IMR-90 (cell line): ENCODE measurements around the gene SF3A1. TPM values are rescaled to one million over a fixed set of nuclear protein-coding genes. Genes with fewer than 3 reads are reported as not detected.

ENCODE experiments used
- ATAC-seq: fragments of 200-7000 bp; cut with Tn5 transposase; 2 replicates; pipeline ENCODE4 v1.9.1; 2020; ENCODE audit warnings: low read depth, mild to moderate bottlenecking, moderate library complexity
- BruUV-seq: library from RNA; stranded (reverse); fragments of 400-500 nt; replicated peaks from 2 replicates; lab custom pipeline; 2021; lab: Mats Ljungman, UMichigan
- CTCF ChIA-PET: fragments of 300-600 bp; formaldehyde crosslinking; extraction: SDS; loops from one replicate; lab custom pipeline; 2021; ENCODE audit warnings: antibody characterized with exemption; lab: Yijun Ruan, JAX
- POLR2A ChIA-PET: fragments of 300-600 bp; sonication (Branson Sonifier 250); formaldehyde crosslinking; loops from one replicate; lab custom pipeline; 2022; ENCODE audit warnings: antibody characterized with exemption; ENCODE audit not compliant: unreplicated experiment; lab: Charles Lee
- DNase-seq: peaks from one replicate; pipeline ENCODE4 v3.0.0; 2013
- H2AFZ ChIP-seq: replicated peaks from 2 replicates; pipeline ENCODE3; 2013; ENCODE audit warnings: low read length, mild to moderate bottlenecking; ENCODE audit not compliant: poor library complexity
- H2AK5ac ChIP-seq: 2 replicates; pipeline ENCODE4 v1.6.1; 2013; ENCODE audit warnings: low read depth, low read length, inconsistent platforms
- H2AK9ac ChIP-seq: replicated peaks from 2 replicates; pipeline ENCODE3; 2013; ENCODE audit warnings: mild to moderate bottlenecking, low read depth, low read length, moderate library complexity; ENCODE audit not compliant: poor library complexity
- H2BK120ac ChIP-seq: 2 replicates; pipeline ENCODE4 v1.6.1; 2013; ENCODE audit warnings: low read depth, low read length, inconsistent platforms
- H2BK15ac ChIP-seq: 3 replicates; pipeline ENCODE4 v1.6.1; 2013; ENCODE audit warnings: low read depth, low read length, inconsistent platforms
- H2BK20ac ChIP-seq: 2 replicates; pipeline ENCODE4 v1.6.1; 2013; ENCODE audit warnings: low read depth, mild to moderate bottlenecking, inconsistent platforms, low read length, moderate library complexity
- H2BK5ac ChIP-seq: 2 replicates; pipeline ENCODE4 v1.6.1; 2013; ENCODE audit warnings: mild to moderate bottlenecking, low read depth, low read length, inconsistent platforms; ENCODE audit not compliant: poor library complexity, severe bottlenecking
- H3K14ac ChIP-seq: replicated peaks from 2 replicates; pipeline ENCODE4 v1.6.1; 2013; ENCODE audit warnings: low read depth, low read length, inconsistent platforms
- H3K18ac ChIP-seq: 2 replicates; pipeline ENCODE4 v1.6.1; 2013; ENCODE audit warnings: low read depth, low read length, control low read depth
- H3K23ac ChIP-seq: 2 replicates; pipeline ENCODE4 v1.6.1; 2013; ENCODE audit warnings: low read depth, low read length, inconsistent platforms
- H3K27ac ChIP-seq: 2 replicates; pipeline ENCODE4 v1.5.1; 2013; ENCODE audit warnings: mild to moderate bottlenecking, control low read depth, low read length; ENCODE audit not compliant: insufficient read depth
- H3K27me3 ChIP-seq: 2 replicates; pipeline ENCODE4 v1.6.1; 2013; ENCODE audit warnings: low read length; ENCODE audit not compliant: control insufficient read depth, insufficient read depth
- H3K36me3 ChIP-seq: 2 replicates; pipeline ENCODE4 v1.6.1; 2013; ENCODE audit warnings: low read length, mixed read lengths; ENCODE audit not compliant: control insufficient read depth, insufficient read depth
- H3K4ac ChIP-seq: 2 replicates; pipeline ENCODE4 v1.6.1; 2013; ENCODE audit warnings: low read depth, low read length, inconsistent platforms
- H3K4me1 ChIP-seq: 2 replicates; pipeline ENCODE4 v1.6.1; 2013; ENCODE audit warnings: low read length, mixed read lengths; ENCODE audit not compliant: control insufficient read depth, insufficient read depth
- H3K4me2 ChIP-seq: 2 replicates; pipeline ENCODE4 v1.6.1; 2013; ENCODE audit warnings: low read depth, mild to moderate bottlenecking, control low read depth, low read length, moderate library complexity
- H3K4me3 ChIP-seq: 2 replicates; pipeline ENCODE4 v1.5.1; 2013; ENCODE audit warnings: low read depth, mild to moderate bottlenecking, control low read depth, low read length, moderate library complexity; ENCODE audit not compliant: insufficient read depth
- H3K56ac ChIP-seq: 2 replicates; pipeline ENCODE4 v1.6.1; 2013; ENCODE audit warnings: low read length, inconsistent platforms; ENCODE audit not compliant: insufficient read depth; ENCODE audit errors: extremely low read depth
- H3K79me1 ChIP-seq, 2 experiments: 2 replicates each; pipeline ENCODE4 v1.6.1; 2013; ENCODE audit warnings: low read length in 2 of 2, inconsistent platforms in 1 of 2, low read depth in 1 of 2
- H3K9ac ChIP-seq: 2 replicates; pipeline ENCODE4 v1.6.1; 2013; ENCODE audit warnings: low read depth, low read length, control low read depth
- H3K9me1 ChIP-seq: 2 replicates; pipeline ENCODE4 v1.6.1; 2013; ENCODE audit warnings: low read length, inconsistent platforms; ENCODE audit not compliant: insufficient read depth
- H3K9me3 ChIP-seq: 2 replicates; pipeline ENCODE4 v1.6.1; 2013; ENCODE audit warnings: low read length; ENCODE audit not compliant: control insufficient read depth, insufficient read depth
- H4K20me1 ChIP-seq: 2 replicates; pipeline ENCODE4 v1.6.1; 2013; ENCODE audit warnings: low read length, inconsistent platforms; ENCODE audit not compliant: insufficient read depth
- H4K5ac ChIP-seq: 2 replicates; pipeline ENCODE4 v1.6.1; 2013; ENCODE audit warnings: mild to moderate bottlenecking, low read depth, low read length, control low read depth
- H4K8ac ChIP-seq, 2 experiments: 2 replicates each; pipeline ENCODE4 v1.6.1; 2013; ENCODE audit warnings: low read depth in 2 of 2, low read length in 2 of 2, control low read depth in 1 of 2, inconsistent platforms in 1 of 2
- H4K91ac ChIP-seq: 2 replicates; pipeline ENCODE4 v1.6.1; 2013; ENCODE audit warnings: low read depth, low read length, inconsistent platforms; ENCODE audit not compliant: insufficient read depth
- BHLHE40 ChIP-seq: fragments of 150-350 bp; IDR thresholded peaks from 2 replicates; pipeline ENCODE4 v1.6.1; 2016; ENCODE audit warnings: mild to moderate bottlenecking, low read depth, low read length
- CEBPB ChIP-seq: IDR thresholded peaks from 2 replicates; pipeline ENCODE4 v1.6.1; 2012; ENCODE audit warnings: low read depth, low read length, improper control_type of control experiment
- CHD1 ChIP-seq: IDR thresholded peaks from 2 replicates; pipeline ENCODE4 v1.6.1; 2012; ENCODE audit warnings: low read depth, low read length, improper control_type of control experiment
- CTCF ChIP-seq: conservative IDR thresholded peaks from 2 replicates; pipeline ENCODE4 v1.5.1; 2012; ENCODE audit warnings: mild to moderate bottlenecking, low read depth, low read length, improper control_type of control experiment
- ELK1 ChIP-seq: fragments of 150-350 bp; IDR thresholded peaks from 2 replicates; pipeline ENCODE4 v1.6.1; 2016; ENCODE audit warnings: low read depth, mild to moderate bottlenecking, low read length, moderate library complexity, borderline replicate concordance
- FOS ChIP-seq: fragments of 150-350 bp; IDR thresholded peaks from 2 replicates; pipeline ENCODE4 v1.6.1; 2016; ENCODE audit warnings: low read depth, low read length
- MAFK ChIP-seq: IDR thresholded peaks from 2 replicates; pipeline ENCODE4 v1.6.1; 2012; ENCODE audit warnings: low read depth, low read length, improper control_type of control experiment
- POLR2A ChIP-seq: IDR thresholded peaks from 2 replicates; pipeline ENCODE4 v1.6.1; 2012; ENCODE audit warnings: mild to moderate bottlenecking, low read depth, low read length
- RCOR1 ChIP-seq: IDR thresholded peaks from 2 replicates; pipeline ENCODE4 v1.6.1; 2012; ENCODE audit warnings: mild to moderate bottlenecking, low read length, improper control_type of control experiment; ENCODE audit not compliant: insufficient replicate concordance
- RFX5 ChIP-seq: IDR thresholded peaks from 2 replicates; pipeline ENCODE4 v1.8.0; 2012; ENCODE audit warnings: low read depth, mild to moderate bottlenecking, low read length, moderate library complexity
- USF2 ChIP-seq: fragments of 150-350 bp; IDR thresholded peaks from 2 replicates; pipeline ENCODE4 v1.6.1; 2017; ENCODE audit warnings: mild to moderate bottlenecking, antibody characterized with exemption, low read length, low read depth
- WGBS, 2 experiments: methylation state at CpG; one replicate each; pipeline versions ENCODE4 v1.1.5 to v1.1.7; 2013; ENCODE audit warnings: missing lambda C conversion rate in 2 of 2; ENCODE audit not compliant: insufficient read length in 1 of 2; ENCODE audit errors: extremely low coverage in 2 of 2; 5-methylcytosine and 5-hydroxymethylcytosine counted together
- dilution Hi-C: fragments of 300-500 bp; cut with HindIII; formaldehyde crosslinking; loops from one replicate; pipeline ENCODE4 v1.14.3; 2018; ENCODE audit warnings: low sequenced_read_pairs; ENCODE audit not compliant: unreplicated experiment
- in situ Hi-C: fragments of 300-500 bp; cut with MboI; formaldehyde crosslinking; loops from 3 replicates; pipeline ENCODE4 v1.14.3; 2019; ENCODE audit warnings: low sequenced_read_pairs, inconsistent platforms, mixed read lengths
- intact Hi-C: fragments of 100-400 bp; cut with micrococcal nuclease; formaldehyde crosslinking; loops from 2 replicates; pipeline ENCODE4 v1.10.0; 2022
- polyA plus RNA-seq, 3 experiments: library from polyadenylated mRNA; depleted of rRNA; stranded (reverse); fragments of >200 nt; gene quantifications; 2 replicates each; pipeline ENCODE4 v1.2.3, GENCODE V29; 2012; ENCODE audit warnings: low replicate concordance in 1 of 3
- total RNA-seq: library from RNA; depleted of rRNA; stranded (reverse); fragments of >200 nt; gene quantifications from 2 replicates; pipeline ENCODE4 v1.2.3, GENCODE V29; 2012

SF3A1 gene
- total and polyA plus RNA-seq, 2 of the 4 experiments (the other 2 are of a cell fraction) = 36.9 to 67.2 TPM

DNA sequence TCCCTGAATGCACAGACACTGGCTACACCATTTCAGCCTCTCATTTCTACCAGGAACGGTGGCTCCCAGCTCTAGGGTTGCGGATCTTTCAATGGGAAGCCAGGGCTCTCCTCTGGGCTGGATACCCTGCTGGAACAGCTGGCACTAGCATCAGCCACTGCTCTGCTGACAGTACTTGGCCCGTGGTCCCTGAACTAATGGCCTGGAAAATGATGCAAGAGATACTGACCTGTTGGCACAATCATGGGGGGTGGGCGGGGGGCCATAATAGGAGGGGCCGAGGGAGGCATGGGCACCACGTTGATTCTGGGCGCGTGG, 19.3 kb downstream of the SF3A1 start:
- no TSS peak for BruUV-seq
- Histone ChIP-seq H4K20me1 (0 out of 2 replicates have a peak, but pooled peaks cover 3% of the 10 kb centered on the region), H2AFZ (no peak overlapping the region), H3K4me2 (no peak overlapping the region), H3K4ac (no peak overlapping the region), H2AK5ac (no peak overlapping the region), H4K91ac (no peak overlapping the region), H3K4me3 (no peak overlapping the region), H2BK20ac (no peak overlapping the region), H3K9ac (no peak overlapping the region), H2AK9ac (no peak overlapping the region), H3K36me3 (peaks cover 95% of the 10 kb centered on the region), H3K79me1 (peaks cover 2 to 11% of the 10 kb centered on the region in 2 experiments; a peak in 3 of 4 replicates), H3K27ac (no peak overlapping the region), H3K9me1 (peaks cover 11% of the 10 kb centered on the region), H3K56ac (no peak overlapping the region), H2BK5ac (no peak overlapping the region), H3K18ac (no peak overlapping the region), H3K4me1 (no peaks in the 10 kb centered on the region), H2BK120ac (no peak overlapping the region), H3K23ac (no peak overlapping the region), H3K27me3 (no peaks in the 10 kb centered on the region), H3K9me3 (no peaks in the 10 kb centered on the region), H4K8ac (no peak overlapping the region), H3K14ac (no peak overlapping the region), H4K5ac (no peak overlapping the region), H2BK15ac (no peak overlapping the region)
- ATAC-seq (no peak), DNase-seq (no peak)
- ChIA-PET CTCF (no interaction called here), POLR2A (interaction anchor here (1.5 kb wide), 1 partner anchor 11 kb away, joined by 3 read pairs; the partner anchor contains the start of gene TBC1D10A)
- no peak for TF ChIP-seq MAFK
- TF ChIP-seq CTCF = no peak
- TF ChIP-seq FOS = no peak
- no peak for TF ChIP-seq CHD1
- TF ChIP-seq RFX5 = no peak
- TF ChIP-seq BHLHE40 = no peak
- no peak for TF ChIP-seq USF2
- TF ChIP-seq RCOR1 = no peak
- no peak for TF ChIP-seq CEBPB
- no peak for TF ChIP-seq ELK1
- no peak for TF ChIP-seq POLR2A
- dilution Hi-C loops = no loop called here
- in situ Hi-C loops = no loop called here
- 93% methylated on average over 3 of the region's 8 CpGs; no CpG with 5 or more reads in 1 of the 2 experiments for WGBS, 2 experiments
- intact Hi-C loops = no loop called here
